ENCODE measurements around the gene ZFP36L2.

The ZFP36L2 gene

DNA sequence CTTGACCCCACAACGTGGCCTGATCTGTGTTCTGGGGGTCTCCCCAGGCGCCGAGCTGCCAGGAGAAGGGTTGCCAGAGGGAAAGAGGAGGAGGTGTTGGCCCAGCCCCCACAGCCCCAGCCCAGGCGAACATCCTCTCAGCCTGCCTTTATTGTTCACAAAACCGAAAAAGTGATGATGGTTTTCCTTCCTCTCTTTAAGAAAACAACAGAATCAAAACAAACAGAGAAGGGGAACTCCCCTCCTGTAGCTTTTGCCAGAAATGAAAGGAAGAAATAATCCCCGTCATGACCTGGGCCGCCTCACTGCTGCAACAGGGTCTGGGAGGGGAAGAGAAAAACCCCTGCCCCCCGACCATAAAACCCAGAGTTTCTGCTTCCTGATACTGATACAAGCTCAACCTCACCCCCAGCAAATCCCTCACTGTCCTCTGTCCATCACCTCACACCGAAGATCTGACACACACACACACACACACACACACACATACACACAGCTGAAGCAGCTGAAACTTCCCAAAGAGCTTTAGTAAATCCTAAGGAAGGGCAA lies 52.0 kb downstream of the ZFP36L2 start (continued):
- TF ChIP-seq ZNF473 (tag by site-specific recombination; IDR thresholded peaks at IDR 0.05), result no peak
- TF ChIP-seq ZNF664 (tag by site-specific recombination; IDR thresholded peaks at IDR 0.05), result no peak
- no peak for TF ChIP-seq WT1 (tag by site-specific recombination; IDR thresholded peaks at IDR 0.05)
